ENCODE data around the gene PDGFRB. TPM values are rescaled to one million over a fixed set of nuclear protein-coding genes. Genes with fewer than 3 reads are reported as not detected.

Gene PDGFRB
- total and polyA plus RNA-seq, 12 donors = 15.5 to 101 (median 42.9) TPM

GRCh38 chr5:150126199-150126920 lies 29.3 kb downstream of the PDGFRB start:
- TF ChIP-seq CTCF (IDR thresholded peaks at IDR 0.05) = no peak
- peaks cover 2 to 52% (median 12%) of the 10 kb centered on the region in 9 donors for H3K4me1 ChIP-seq
- peak overlapping the region in 1 of 10 donors; percentile 15 for H3K27ac ChIP-seq
- no peaks in the 10 kb centered on the region for H3K27me3 ChIP-seq
- ATAC-seq (no peak), DNase-seq (no peak)
- no peak overlapping the region for H3K4me3 ChIP-seq
- peaks cover 0 to 98% (median 4%) of the 10 kb centered on the region in 9 donors for H3K36me3 ChIP-seq
- WGBS, 2 donors = 86 to 89% methylated on average over 10 of the region's 10 CpGs
- no peaks in the 10 kb centered on the region for H3K9me3 ChIP-seq
- intact Hi-C loops (cut with DNase I) = loop anchor here in 2 of 10 donors (10.0 kb wide), 1 partner anchor 228 kb away; the partner anchor contains the start of gene TCOF1 (in 2 of the 2)

GRCh38 chr5:150125334-150125733 lies 30.3 kb downstream of the PDGFRB start:
- 90 to 91% methylated on average over 10 of the region's 10 CpGs for WGBS, 2 donors
- H3K9me3 ChIP-seq = no peaks in the 10 kb centered on the region
- peak overlapping the region in 3 of 10 donors; percentile 10 to 35 (median 11) for H3K27ac ChIP-seq
- H3K36me3 ChIP-seq = peaks cover 0 to 98% (median 4%) of the 10 kb centered on the region in 9 donors
- H3K4me1 ChIP-seq = peaks cover 2 to 43% (median 9%) of the 10 kb centered on the region in 9 donors
- DNase-seq = no peak
- no peak for ATAC-seq
- intact Hi-C loops (cut with DNase I) = loop anchor here in 2 of 10 donors (10.0 kb wide), 1 partner anchor 229 kb away; the partner anchor contains the start of gene TCOF1 (in 2 of the 2)
- no peak for TF ChIP-seq CTCF (IDR thresholded peaks at IDR 0.05)
- H3K4me3 ChIP-seq = no peak overlapping the region
- H3K27me3 ChIP-seq = no peaks in the 10 kb centered on the region

GRCh38 chr5:150124596-150124995 lies 31.0 kb downstream of the PDGFRB start:
- H3K9me3 ChIP-seq = no peaks in the 10 kb centered on the region
- TF ChIP-seq CTCF (IDR thresholded peaks at IDR 0.05) = no peak
- no peak for ATAC-seq
- H3K36me3 ChIP-seq = peaks cover 0 to 98% (median 4%) of the 10 kb centered on the region in 9 donors
- intact Hi-C loops (cut with DNase I) = loop anchor here in 2 of 10 donors (10.0 kb wide), 1 partner anchor 230 kb away; the partner anchor contains the start of gene TCOF1 (in 2 of the 2)
- WGBS, 2 donors = 84% methylated on average over 8 of the region's 8 CpGs
- no peak overlapping the region for H3K4me3 ChIP-seq
- peaks cover 0 to 36% (median 3%) of the 10 kb centered on the region in 9 donors for H3K4me1 ChIP-seq
- H3K27me3 ChIP-seq = no peaks in the 10 kb centered on the region
- no peak for DNase-seq
- H3K27ac ChIP-seq = peak overlapping the region in 1 of 10 donors; percentile 57

DNA sequence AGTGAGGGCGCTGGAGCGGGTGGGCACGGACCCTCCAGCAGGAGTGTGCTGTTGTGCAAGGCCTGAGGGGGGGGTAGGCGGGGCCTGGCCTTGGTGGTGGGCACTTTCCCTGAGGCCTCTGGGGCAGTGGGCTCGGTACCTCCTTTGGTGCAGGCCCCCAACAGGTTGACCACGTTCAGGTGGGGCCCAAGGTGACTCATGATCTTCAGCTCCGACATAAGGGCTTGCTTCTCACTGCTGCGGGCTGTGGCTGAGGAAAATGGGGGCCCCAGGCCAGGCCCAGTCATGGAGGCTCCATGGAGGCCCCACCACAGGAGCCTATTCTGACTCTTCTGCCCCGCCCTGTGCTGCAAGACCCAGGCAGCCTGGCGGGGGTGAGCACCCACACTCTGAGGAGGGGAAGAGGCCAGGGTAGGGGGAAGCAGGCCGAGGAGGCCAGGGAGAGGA lies 31.5 kb downstream of the PDGFRB start:
- H3K4me1 ChIP-seq = peaks cover 0 to 36% (median 0%) of the 10 kb centered on the region in 9 donors
- no peak for TF ChIP-seq CTCF (IDR thresholded peaks at IDR 0.05)
- no peak for ATAC-seq
- DNase-seq = no peak
- intact Hi-C loops (cut with DNase I) = loop anchor here in 2 of 10 donors (10.0 kb wide), 1 partner anchor 231 kb away; the partner anchor contains the start of gene TCOF1 (in 2 of the 2)
- H3K36me3 ChIP-seq = peaks cover 0 to 98% (median 4%) of the 10 kb centered on the region in 9 donors
- H3K27ac ChIP-seq = peak overlapping the region in 1 of 10 donors; percentile 57
- H3K9me3 ChIP-seq = no peaks in the 10 kb centered on the region
- 87 to 90% methylated on average over 11 of the region's 11 CpGs for WGBS, 2 donors
- no peaks in the 10 kb centered on the region for H3K27me3 ChIP-seq
- H3K4me3 ChIP-seq = no peak overlapping the region
